GM19193 (cell line): ENCODE measurements around the gene SCN2B.

Experiments
- POLR2A ChIP-seq: IDR thresholded peaks from 4 replicates; pipeline ENCODE4 v1.6.1; 2011; ENCODE audit not compliant: insufficient read depth, insufficient read length; ENCODE audit errors: extremely low read depth

Gene SCN2B

GRCh38 chr11:118138839-118139420, 37.5 kb downstream of the SCN2B start:
- TF ChIP-seq POLR2A: no peak

DNA sequence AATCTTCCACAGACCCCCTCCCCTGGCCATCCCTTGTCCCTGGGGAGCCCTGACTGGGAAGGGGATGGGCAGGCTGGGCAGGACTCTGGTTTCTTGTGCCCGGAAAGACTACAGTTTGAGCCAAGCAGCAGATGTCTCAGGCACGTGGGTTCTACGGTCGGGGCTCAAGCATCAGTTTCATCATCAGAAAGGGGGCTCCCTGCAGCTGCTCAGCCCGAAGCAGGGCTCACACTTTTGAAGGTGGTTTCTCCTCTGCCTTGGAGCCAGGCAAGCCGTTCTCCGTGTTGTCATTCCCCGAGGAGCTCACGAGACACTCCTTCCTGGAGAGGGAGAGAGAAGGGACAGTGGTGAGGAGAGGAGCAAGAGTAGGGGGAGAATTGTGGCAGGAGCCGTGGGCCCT, 39.6 kb downstream of the SCN2B start:
- no peak for TF ChIP-seq POLR2A

DNA sequence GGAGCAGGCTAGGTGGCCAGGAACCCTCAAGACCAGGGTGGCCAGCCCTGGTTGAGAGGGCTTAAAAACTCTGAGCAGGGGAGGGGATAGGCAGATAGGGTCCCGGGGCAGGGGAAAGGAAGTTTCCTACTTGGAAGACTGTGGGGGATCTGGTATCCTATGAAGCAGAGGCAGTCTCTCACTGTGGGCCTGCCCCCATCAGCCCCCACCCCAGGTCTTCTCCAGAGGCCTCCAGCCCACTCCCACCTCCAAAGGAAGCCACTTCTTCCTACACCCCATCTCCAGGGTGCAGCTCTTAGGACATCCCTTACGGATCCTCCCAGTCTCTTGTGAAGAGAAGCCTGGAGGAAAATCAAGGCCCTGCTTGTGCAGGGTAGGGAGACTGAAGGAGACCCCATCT, 40.1 kb downstream of the SCN2B start:
- TF ChIP-seq POLR2A: no peak

GRCh38 chr11:118135796-118136165, 40.7 kb downstream of the SCN2B start:
- no peak for TF ChIP-seq POLR2A

DNA sequence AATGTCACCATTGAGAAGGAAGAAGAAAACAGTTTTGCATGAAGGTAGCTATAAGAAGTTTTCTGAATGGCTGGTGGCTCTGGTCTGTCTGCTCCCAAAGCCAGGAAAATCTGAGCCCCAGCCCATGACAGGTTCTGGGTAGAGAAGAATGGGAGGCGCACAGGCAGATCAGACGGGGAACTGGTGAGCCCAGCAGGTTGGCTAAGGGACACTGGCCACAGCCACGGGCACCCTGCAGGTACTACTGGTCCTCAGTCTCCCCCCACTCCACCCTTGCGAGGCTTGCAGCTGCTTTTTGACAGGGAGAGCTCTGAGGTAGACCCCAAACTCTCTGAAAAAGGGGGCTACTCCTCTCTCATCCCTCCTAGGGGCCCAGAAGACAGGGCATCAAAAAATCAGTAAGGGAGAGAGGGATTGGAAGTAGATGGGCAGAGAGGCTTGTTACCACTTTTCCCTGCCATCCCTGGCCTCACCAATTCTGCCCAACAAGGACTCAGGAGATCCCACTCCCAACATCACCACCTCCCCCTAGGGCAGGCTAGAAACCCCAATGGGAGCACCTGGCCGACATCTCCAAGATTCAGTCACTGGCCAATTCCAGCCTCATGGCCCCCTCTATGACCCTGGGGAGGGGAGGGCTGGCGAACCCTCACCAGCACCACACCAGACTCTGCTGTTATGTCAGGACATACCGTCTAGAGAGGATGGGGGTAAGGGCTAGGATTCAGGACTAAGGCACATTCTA, 41.2 kb downstream of the SCN2B start:
- TF ChIP-seq POLR2A: no peak

DNA sequence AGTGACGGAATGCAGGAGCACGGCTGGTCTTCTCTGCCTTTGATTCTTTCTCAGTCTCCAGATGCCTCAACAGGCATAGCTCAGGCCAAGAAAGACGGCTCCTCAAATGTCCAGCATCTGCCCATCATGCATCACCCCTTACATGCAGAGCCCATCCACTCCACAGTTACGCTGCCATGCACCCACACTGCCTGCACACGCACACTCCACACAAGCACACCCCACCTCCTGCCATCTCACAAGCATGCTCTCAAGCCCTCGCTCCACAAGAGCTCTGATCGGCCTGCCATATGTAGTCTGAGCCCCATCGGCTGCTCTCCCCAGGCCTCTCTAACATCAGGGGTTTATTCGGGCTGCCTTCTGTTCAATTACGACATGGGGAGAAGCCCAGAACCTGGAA, 42.6 kb downstream of the SCN2B start:
- TF ChIP-seq POLR2A: no peak

DNA sequence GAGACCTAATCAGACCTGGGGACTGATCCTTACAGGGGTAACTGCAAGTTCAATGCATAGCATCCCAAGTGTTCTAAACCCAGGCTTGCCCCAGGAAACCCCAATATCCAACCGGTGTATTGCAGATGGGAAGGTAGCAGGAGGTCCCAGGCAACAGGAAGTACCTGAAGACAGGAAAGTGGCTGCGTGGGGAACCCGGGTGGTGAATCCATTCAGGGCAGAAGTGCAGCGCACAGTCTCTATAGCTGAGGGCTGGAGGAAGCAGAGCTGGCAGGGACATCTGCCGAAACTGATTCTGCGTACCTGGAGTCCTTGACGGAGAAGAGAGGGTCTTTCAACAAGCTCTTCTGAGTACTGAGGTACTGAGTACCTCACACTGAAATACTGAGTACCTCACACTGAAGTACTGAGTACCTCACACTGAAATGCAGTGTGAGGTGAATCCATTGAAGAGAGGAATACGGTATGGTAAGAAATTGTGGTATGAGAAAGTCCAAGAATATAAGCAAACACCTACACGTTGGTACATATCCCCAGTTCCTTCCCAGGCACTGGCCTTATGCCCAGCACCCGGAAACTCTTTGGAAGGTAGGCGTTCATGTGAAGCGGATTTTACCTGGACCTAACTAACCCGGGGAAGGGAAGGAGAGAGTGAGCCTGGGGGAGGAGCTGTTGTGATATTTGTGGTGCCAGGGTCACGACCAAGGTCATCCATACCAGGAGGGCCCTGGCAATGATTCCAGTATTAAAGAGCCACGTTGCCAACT, 43.9 kb downstream of the SCN2B start:
- no peak for TF ChIP-seq POLR2A

DNA sequence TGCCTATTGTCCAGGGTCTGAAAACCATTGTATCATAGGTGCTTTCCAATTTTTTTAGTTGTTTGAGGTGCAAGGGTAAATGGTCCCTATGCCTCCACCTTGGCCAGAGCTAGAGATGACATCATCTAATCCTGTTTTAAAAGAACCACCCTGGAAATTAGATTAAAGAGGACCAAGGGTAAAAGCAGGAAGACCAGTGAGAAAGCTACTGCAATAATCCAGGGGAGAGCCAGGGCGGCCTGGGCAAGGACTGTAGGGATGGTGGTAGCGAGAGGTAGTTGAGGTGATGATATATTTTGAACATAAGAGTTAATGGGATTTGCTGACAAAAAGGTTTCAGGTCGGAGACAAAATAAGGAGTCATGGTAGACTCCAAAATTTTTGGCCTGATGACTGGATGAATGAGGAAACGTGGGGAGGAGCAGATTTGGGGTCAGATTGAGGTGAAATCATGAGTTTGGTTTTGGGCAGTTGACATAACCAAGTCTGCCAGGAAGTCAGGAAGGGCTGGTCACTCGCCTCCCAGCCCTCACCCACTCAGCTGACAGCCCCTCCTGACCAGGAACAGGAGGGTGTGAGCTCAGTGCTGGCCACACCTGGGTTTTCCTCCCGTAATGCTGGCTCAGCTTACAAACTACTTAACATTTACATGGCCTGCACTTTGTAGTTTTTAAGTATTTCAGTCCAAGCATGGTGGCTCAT, 46.8 kb downstream of the SCN2B start:
- TF ChIP-seq POLR2A: no peak

DNA sequence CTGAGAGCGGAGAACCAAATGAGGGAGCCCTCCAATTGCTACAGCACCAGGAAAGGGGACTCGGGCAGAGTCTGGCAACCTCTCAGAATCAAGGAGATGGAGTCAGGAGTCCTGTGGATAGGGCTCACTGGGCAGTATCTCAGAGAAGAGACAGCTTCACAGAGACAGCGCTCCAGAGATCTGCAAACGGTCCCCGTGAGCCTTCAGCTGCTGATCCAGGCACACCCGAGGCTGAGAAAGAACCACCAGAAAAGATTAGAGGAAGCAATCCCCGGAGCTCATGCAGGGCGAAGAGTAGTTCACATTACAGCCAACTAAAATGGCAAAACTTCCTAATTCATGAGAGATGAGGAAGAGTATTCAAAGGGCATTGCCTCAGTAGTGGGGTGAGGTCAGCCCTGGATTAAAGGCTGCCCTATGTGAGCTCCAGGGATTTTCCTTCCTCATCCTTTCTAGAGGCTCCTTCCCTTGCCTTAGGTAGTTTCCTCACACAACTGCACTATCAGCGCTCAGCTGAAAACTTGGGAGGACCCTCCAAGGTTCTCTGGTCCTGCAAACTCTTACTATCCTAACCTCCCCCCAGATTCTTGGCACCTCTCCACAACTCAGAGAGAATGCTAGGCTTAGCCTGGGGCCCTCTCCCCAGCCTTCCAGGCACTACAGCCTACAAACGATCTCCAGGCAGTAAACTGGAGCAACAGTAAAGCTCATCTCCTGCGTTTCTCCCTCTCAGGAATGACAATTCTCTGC, 47.5 kb downstream of the SCN2B start:
- no peak for TF ChIP-seq POLR2A

- no peak for TF ChIP-seq POLR2A
Observed at GRCh38 chr11:118128310-118128709, 48.1 kb downstream of the SCN2B start.

DNA sequence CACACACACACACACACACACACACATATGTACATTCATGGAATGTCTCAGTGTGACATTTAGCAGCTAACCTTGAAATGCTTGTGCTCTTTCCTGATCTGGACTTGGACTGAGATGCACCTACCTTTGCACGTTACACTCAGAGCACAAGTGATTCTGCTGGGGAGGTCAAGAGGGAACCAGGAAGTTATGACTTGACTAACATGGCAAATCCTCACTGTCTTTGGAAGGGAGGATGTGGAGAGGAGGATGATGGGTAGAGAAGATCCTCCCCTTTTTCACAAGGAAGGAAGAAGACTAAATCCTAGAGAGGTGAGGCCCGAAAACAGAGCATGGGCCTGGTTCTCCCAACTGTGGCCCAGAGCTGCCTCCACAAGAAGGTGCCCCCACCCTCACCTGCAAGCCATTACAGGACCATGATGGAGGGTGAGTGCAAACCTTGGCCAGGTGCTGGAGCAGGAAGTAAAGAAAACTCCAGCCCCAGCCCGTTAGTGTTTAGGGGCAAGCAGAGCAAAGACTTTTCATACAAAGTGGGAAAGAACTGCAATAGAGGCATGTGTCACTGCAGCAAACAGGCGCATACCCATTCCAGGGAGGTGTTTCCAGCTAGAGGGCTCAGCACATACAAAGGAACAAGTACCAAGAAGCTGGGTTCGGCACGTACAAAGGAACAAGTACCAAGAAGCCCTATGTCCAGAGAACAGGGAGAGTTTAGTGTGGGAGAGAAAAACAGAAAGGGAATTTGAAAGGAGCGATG, 50.2 kb downstream of the SCN2B start:
- TF ChIP-seq POLR2A: peak; percentile 36

DNA sequence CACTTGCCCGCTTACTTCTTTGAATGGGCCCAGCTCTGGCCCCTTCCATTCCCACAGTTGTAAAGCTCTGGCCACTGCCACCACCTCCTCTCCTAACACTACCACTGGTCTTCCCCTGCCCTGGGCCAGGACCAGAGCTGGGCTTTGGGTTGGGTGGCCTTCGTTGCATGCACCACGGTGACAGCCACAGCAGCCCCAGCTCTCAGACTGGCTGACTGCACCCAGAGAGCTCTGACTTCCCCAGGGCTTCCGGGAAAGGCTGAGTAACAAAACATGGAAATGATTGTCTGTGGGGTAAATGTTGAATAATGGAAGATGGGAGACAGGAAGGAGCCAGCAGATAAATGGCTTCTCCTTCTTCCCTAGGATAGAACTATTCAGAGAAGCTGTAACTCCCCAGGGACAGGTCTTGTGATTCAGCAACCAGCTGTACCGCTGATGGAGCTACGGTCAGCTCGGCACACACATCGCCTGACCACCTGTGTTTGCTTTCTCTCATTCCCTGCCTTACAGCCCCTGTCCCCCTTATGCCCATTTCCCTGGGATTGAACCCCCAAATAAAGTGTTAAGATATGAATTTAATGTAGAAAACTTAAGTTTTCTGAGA, 51.4 kb downstream of the SCN2B start:
- no peak for TF ChIP-seq POLR2A

GRCh38 chr11:118120793-118121192, 55.6 kb downstream of the SCN2B start:
- TF ChIP-seq POLR2A: no peak
